T-helper 2 cell treated with Interferon-gamma antibody and Interleukin-4, amounts not matched to agents 5 μg/mL and 100 μg/mL, for 36 hours (primary cell): Measurements from ENCODE around the gene METTL1.
"Not testable (repeated sequence)": the region's sequence is repeated elsewhere in the genome, so short reads cannot be mapped to it uniquely, and the experiment has no call there.

Experiments used
- DNase-seq: peaks from one replicate; pipeline ENCODE4 v3.0.0; 2021; ENCODE audit warnings: low spot score
- H3K27ac Mint-ChIP-seq: one replicate; pipeline ENCODE4 v1.8.0; 2021; ENCODE audit warnings: mild to moderate bottlenecking, mixed read lengths
- H3K27me3 Mint-ChIP-seq: one replicate; pipeline ENCODE4 v1.8.0; 2021; ENCODE audit warnings: low read depth, mixed read lengths
- H3K36me3 Mint-ChIP-seq: one replicate; pipeline ENCODE4 v1.8.0; 2021; ENCODE audit warnings: low read depth, mixed read lengths
- H3K4me1 Mint-ChIP-seq: one replicate; pipeline ENCODE4 v1.8.0; 2021; ENCODE audit warnings: low read depth, mixed read lengths
- H3K4me3 Mint-ChIP-seq: one replicate; pipeline ENCODE4 v1.8.0; 2022; ENCODE audit warnings: mild to moderate bottlenecking, moderate library complexity, mixed read lengths
- H3K9me3 Mint-ChIP-seq: one replicate; pipeline ENCODE4 v1.8.0; 2021; ENCODE audit warnings: mixed read lengths

Gene METTL1

GRCh38 chr12:57727758-57728395 is 44.0 kb downstream of the METTL1 start:
- no peak for DNase-seq
- Mint-ChIP-seq H3K9me3 (no peaks in the 10 kb centered on the region), H3K27me3 (no peaks in the 10 kb centered on the region), H3K4me1 (no peaks in the 10 kb centered on the region), H3K4me3 (no peak overlapping the region), H3K27ac (no peak overlapping the region), H3K36me3 (peaks cover 48% of the 10 kb centered on the region)

DNA sequence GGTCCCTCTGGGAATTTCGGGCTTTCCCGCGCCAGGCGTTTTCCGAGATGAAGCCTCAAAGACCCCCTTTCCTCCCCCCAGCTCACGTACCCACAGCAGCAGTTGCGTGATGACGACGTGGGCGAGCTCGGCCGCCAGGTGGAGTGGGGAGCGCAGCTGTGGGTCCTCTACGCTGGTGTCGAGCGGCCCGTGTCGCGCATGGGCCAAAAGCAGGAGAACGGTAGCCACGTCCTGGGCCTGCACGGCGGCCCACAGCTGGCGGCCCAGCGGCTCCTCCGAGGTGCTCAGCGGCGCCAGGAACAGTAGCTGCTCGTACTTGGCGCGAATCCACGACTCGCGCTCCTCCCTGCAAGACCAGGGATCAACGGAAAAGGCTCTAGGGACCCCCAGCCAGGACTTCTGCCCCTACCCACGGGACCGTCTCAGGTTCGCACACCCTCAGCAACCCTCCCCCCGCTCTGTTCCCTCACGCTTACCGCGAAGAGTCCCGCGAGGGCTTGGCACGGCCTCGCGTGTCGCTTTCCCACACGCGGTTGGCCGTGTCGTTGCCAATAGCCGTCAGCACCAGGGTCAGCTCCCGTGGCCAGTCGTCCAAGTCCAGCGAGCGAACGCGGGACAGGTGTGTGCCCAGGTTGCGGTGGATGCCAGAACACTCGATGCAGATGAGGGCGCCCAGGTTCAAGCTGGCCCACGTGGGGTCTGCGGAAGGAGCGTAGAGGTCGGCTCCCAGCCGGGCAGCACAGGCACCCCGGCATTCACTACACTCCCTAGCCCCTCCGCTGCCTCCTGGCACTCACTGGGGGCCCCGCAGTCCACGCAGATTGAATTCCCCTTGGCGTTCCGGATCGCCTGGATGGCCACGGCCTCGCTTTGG is 44.8 kb downstream of the METTL1 start:
- no peaks in the 10 kb centered on the region for H3K27me3 Mint-ChIP-seq
- H3K4me1 Mint-ChIP-seq: no peaks in the 10 kb centered on the region
- H3K27ac Mint-ChIP-seq: no peak overlapping the region
- peaks cover 41% of the 10 kb centered on the region for H3K36me3 Mint-ChIP-seq
- H3K4me3 Mint-ChIP-seq: no peak overlapping the region
- H3K9me3 Mint-ChIP-seq: no peaks in the 10 kb centered on the region
- no peak for DNase-seq

- Mint-ChIP-seq H3K4me3 (peak overlapping the region; percentile 26), H3K27ac (peak overlapping the region; percentile 26), H3K27me3 (no peaks in the 10 kb centered on the region), H3K36me3 (peaks cover 41% of the 10 kb centered on the region), H3K9me3 (no peaks in the 10 kb centered on the region), H3K4me1 (peaks cover 5% of the 10 kb centered on the region)
- no peak for DNase-seq
Measured at GRCh38 chr12:57726151-57726883, 45.6 kb downstream of the METTL1 start.

- Mint-ChIP-seq H3K36me3 (peaks cover 39% of the 10 kb centered on the region), H3K27me3 (no peaks in the 10 kb centered on the region), H3K4me1 (peaks cover 5% of the 10 kb centered on the region), H3K9me3 (no peaks in the 10 kb centered on the region), H3K4me3 (no peak overlapping the region), H3K27ac (no peak overlapping the region)
- no peak for DNase-seq
Measured at GRCh38 chr12:57725851-57726150, 46.1 kb downstream of the METTL1 start.

GRCh38 chr12:57724936-57725740 is 46.8 kb downstream of the METTL1 start:
- H3K27me3 Mint-ChIP-seq: no peaks in the 10 kb centered on the region
- H3K4me1 Mint-ChIP-seq: peaks cover 5% of the 10 kb centered on the region
- DNase-seq: no peak
- no peak overlapping the region for H3K27ac Mint-ChIP-seq
- H3K9me3 Mint-ChIP-seq: no peaks in the 10 kb centered on the region
- H3K36me3 Mint-ChIP-seq: peaks cover 35% of the 10 kb centered on the region
- H3K4me3 Mint-ChIP-seq: no peak overlapping the region

DNA sequence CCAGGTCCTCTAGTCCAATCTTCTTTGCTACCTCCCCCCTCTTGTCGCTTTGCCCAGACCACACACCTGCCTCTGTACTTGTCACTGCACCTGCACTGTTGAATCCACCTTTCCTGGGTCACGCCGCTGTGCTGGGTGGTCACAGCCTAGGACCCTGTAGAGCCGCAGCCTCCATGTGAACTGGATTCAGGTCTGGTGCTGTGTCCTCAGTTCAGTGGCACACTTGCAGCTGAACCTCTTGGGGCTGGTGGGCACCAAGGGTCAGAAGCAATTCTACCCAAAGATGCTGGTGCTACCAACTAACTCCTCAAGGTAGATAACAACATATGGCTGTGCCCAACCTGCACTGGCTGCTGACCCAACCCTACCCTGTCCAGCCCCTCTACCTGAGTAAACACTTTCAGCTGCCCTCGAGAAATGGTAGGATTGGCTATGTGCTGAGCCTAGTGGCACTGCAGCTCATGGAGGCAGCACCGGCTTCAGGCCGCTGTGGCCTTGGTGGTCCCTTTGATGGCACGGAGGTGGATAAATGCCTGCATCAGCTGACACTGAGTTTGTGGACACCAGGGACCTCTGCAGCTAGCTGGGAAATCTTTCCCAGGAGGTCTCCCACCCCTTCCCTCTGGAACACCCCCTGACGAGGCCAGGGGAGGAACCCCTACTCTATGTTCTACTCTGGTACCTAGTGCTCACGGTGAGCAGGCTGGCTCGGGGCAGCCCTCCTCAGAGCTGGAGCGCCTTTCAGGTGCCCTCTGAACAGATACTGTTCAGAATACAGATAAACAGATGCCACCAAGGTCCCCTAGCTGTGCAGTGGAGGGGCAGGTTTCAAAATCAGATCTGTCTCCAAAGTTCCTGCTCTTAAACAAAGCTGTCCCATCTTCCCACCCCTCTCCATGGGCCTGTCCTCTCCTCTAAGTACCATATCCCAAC is 47.6 kb downstream of the METTL1 start:
- H3K9me3 Mint-ChIP-seq: no peaks in the 10 kb centered on the region
- no peak overlapping the region for H3K4me3 Mint-ChIP-seq
- peaks cover 5% of the 10 kb centered on the region for H3K4me1 Mint-ChIP-seq
- H3K36me3 Mint-ChIP-seq: peaks cover 40% of the 10 kb centered on the region
- DNase-seq: no peak
- peak overlapping the region; percentile 26 for H3K27ac Mint-ChIP-seq
- H3K27me3 Mint-ChIP-seq: no peaks in the 10 kb centered on the region

DNA sequence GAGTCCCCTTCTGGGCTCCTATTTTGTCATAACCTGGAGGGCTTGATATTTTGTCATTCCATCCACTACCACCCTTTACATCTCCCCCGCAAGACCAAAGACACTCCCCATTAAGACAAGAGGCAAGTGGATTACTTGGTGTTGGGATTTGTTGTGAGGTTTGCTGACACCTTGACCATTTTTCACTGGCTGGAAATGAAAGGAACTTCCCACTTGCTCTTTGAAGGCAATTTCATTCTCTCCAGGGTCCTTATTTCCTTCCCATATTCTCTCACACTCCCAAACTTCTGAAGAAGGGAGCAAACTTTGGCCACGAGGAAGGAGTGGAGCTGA is 48.3 kb downstream of the METTL1 start:
- DNase-seq: no peak
- no peaks in the 10 kb centered on the region for H3K9me3 Mint-ChIP-seq
- H3K4me1 Mint-ChIP-seq: peaks cover 5% of the 10 kb centered on the region
- H3K4me3 Mint-ChIP-seq: no peak overlapping the region
- peak overlapping the region; percentile 26 for H3K27ac Mint-ChIP-seq
- H3K27me3 Mint-ChIP-seq: no peaks in the 10 kb centered on the region
- peaks cover 42% of the 10 kb centered on the region for H3K36me3 Mint-ChIP-seq

GRCh38 chr12:57722716-57723629 is 48.9 kb downstream of the METTL1 start:
- Mint-ChIP-seq H3K27ac (no peak overlapping the region), H3K4me3 (no peak overlapping the region), H3K9me3 (no peaks in the 10 kb centered on the region), H3K36me3 (peaks cover 40% of the 10 kb centered on the region), H3K27me3 (no peaks in the 10 kb centered on the region), H3K4me1 (peaks cover 5% of the 10 kb centered on the region)
- DNase-seq: no peak

DNA sequence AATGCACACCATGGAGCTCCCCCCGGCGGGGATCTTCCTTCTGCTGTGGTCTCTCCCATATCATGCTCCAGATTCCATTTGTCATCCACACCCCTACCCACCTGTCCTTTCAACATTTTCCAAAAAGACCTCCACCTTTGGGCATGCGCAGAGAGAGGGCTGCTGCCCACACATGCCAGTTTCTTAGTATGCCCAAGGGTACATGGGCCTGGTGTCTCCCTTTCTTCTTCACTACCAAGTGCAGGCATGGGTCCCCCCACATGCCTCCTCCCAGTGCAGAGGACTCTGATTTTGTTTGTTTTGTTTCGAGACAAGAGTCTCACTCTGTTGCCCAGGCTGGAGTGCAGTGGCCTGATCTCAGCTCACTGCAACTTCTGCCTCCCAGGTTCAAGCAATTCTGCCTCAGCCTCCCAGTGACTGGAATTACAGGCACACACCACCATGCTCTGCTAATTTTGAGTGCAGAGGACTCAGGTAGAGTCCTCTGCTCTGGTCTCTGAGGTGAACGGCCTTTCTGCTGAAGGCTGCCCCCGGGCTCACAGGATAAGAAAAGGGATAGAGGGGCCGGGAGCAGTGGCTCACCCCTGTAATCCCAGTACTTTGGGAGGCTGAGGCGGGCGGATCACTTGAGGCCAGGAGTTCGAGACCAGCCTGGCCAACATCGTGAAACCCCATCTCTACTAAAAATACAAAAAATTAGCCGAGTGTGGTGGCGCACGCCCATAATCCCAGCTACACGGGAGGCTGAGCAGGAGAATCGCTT is 49.9 kb downstream of the METTL1 start:
- peak overlapping the region; percentile 46 for H3K27ac Mint-ChIP-seq
- not testable (repeated sequence) for DNase-seq, H3K27me3 Mint-ChIP-seq, H3K4me1 Mint-ChIP-seq, H3K9me3 Mint-ChIP-seq, H3K4me3 Mint-ChIP-seq
- peaks cover 41% of the 10 kb centered on the region for H3K36me3 Mint-ChIP-seq

DNA sequence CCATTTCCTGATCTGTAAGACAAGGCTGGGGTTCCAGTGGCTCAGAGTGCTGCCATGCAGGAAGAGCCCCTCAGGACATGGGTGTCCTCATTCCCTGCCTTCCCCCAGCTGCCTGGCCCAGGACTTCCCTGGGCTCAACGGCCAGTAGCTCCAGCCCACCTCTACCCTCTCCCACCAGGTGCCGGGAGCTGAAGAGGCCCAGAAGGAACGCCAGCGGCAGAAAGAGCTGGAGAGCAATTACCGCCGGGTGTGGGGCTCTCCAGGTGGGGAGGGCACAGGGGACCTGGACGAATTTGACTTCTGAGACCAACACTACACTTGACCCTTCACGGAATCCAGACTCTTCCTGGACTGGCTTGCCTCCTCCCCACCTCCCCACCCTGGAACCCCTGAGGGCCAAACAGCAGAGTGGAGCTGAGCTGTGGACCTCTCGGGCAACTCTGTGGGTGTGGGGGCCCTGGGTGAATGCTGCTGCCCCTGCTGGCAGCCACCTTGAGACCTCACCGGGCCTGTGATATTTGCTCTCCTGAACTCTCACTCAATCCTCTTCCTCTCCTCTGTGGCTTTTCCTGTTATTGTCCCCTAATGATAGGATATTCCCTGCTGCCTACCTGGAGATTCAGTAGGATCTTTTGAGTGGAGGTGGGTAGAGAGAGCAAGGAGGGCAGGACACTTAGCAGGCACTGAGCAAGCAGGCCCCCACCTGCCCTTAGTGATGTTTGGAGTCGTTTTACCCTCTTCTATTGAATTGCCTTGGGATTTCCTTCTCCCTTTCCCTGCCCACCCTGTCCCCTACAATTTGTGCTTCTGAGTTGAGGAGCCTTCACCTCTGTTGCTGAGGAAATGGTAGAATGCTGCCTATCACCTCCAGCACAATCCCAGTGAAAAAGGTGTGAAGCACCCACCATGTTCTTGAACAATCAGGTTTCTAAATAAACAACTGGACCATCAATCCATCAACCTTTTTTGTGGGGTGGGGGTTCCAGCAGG is 51.0 kb downstream of the METTL1 start:
- Mint-ChIP-seq H3K9me3 (no peaks in the 10 kb centered on the region), H3K36me3 (peaks cover 47% of the 10 kb centered on the region), H3K27ac (no peak overlapping the region), H3K4me1 (peaks cover 5% of the 10 kb centered on the region), H3K4me3 (no peak overlapping the region), H3K27me3 (no peaks in the 10 kb centered on the region)
- no peak for DNase-seq
